ENCODE data around the gene RNU4-1. TPM values are rescaled to one million over a fixed set of nuclear protein-coding genes. Genes with fewer than 3 reads are reported as not detected.
A peak's percentile ranks its signal among the peaks of the same experiment; 100 is the strongest.
"Not testable (repeated sequence)": the region's sequence is repeated elsewhere in the genome, so short reads cannot be mapped to it uniquely, and the experiment has no call there.

The RNU4-1 gene
- total RNA-seq, 3 donors from 2014 or later: 980 to 2,356 (median 1,498) TPM

DNA sequence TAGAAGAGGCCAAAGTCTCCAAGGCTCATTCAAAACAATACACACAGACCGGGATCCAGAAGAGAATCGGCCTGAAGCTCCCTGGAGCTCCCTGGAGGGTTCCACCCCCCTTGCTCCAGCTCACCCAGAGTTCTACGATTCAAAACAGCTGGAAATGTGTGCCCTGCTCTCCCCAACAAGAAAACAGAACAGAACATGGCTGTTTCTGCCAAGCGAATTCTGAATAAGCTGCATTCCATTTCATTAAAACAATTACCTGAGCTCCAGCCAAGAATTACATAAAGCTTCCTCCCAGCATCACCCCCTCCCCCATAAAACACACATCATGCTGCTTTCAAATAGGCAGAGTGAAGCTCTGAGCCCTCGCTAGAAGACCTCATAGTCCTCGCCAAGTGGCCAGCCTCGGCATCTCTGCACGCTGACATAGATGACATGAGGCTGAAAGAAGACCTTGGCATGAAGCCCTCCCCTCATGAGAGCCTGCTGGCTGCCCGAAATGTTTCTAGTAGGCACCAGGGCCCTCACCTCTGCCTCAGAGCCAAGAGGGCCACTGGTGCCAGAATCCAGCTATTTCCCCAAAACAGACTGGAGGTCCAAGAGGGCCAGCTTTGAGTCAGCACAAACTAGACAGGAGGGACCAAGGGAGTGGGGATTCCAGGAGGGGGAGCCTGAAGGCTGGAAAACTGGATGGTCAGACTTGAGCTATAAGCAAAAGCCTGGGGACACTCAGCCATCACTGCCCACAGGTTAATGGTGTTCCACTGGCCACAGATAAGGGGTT, 35.8 kb downstream of the RNU4-1 start:
- no peak for ATAC-seq
- no peak overlapping the region for H3K4me3 Mint-ChIP-seq
- no peaks in the 10 kb centered on the region for H3K9me3 Mint-ChIP-seq

DNA sequence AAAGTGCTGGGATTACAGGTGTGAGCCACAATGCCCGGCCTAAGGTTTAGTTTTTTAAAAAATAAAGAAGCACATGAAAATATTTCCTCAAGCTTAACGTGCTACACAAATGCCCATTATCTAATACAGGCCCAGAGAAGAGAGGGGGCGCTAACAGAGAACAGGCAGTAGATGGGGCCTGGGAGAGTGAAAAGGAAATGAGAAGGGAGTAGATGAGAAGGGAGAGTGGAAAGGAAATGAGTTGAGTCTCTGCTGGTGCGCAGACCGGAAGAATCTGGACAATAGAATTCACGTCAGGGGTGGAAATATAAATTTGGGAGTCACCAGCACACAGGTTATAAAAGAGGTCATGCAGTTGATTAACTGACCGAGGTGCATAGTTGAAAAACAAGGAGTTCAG, 38.2 kb downstream of the RNU4-1 start:
- DNase-seq: no peak
- ATAC-seq: no peak
- H3K4me3 Mint-ChIP-seq: no peak overlapping the region

More for the DNA sequence above, 35.8 kb downstream of the RNU4-1 start:
- Mint-ChIP-seq H3K36me3 (ENCODE audit: insufficient read depth) (peaks cover 14% of the 10 kb centered on the region), H3K27me3 (ENCODE audit: low read depth) (no peaks in the 10 kb centered on the region), H3K4me1 (ENCODE audit: low read depth) (peaks cover 88% of the 10 kb centered on the region)
- no peak for DNase-seq

DNA sequence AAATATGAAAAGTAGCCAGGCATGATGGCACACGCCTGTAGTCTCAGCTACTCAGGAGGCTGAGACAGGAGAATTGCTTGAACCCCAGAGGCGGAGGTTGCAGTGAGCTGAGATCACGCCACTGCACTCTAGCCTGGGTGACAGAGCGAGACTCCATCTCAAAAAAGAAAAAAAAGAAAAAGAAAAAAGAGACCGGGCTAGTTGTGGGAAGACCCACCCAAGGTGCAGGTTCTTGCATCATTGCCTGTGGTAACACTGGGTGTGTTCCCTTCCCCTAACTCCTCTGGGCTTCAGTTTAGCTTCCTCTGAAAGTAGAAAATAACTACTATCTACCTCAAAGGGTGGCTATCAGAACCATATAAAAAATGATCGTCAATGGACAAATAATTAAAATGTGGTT, 39.7 kb downstream of the RNU4-1 start:
- not testable (repeated sequence) for H3K27me3 Mint-ChIP-seq (ENCODE audit: low read depth); H3K9me3 Mint-ChIP-seq; ATAC-seq; DNase-seq
- peaks cover 86% of the 10 kb centered on the region for H3K4me1 Mint-ChIP-seq (ENCODE audit: low read depth)
- H3K36me3 Mint-ChIP-seq (ENCODE audit: insufficient read depth): peaks cover 17% of the 10 kb centered on the region
- H3K4me3 Mint-ChIP-seq: peak overlapping the region; percentile 68

More for the DNA sequence above, 38.2 kb downstream of the RNU4-1 start:
- Mint-ChIP-seq H3K9me3 (no peaks in the 10 kb centered on the region), H3K4me1 (ENCODE audit: low read depth) (peaks cover 86% of the 10 kb centered on the region), H3K36me3 (ENCODE audit: insufficient read depth) (peaks cover 14% of the 10 kb centered on the region), H3K27me3 (ENCODE audit: low read depth) (no peaks in the 10 kb centered on the region)

DNA sequence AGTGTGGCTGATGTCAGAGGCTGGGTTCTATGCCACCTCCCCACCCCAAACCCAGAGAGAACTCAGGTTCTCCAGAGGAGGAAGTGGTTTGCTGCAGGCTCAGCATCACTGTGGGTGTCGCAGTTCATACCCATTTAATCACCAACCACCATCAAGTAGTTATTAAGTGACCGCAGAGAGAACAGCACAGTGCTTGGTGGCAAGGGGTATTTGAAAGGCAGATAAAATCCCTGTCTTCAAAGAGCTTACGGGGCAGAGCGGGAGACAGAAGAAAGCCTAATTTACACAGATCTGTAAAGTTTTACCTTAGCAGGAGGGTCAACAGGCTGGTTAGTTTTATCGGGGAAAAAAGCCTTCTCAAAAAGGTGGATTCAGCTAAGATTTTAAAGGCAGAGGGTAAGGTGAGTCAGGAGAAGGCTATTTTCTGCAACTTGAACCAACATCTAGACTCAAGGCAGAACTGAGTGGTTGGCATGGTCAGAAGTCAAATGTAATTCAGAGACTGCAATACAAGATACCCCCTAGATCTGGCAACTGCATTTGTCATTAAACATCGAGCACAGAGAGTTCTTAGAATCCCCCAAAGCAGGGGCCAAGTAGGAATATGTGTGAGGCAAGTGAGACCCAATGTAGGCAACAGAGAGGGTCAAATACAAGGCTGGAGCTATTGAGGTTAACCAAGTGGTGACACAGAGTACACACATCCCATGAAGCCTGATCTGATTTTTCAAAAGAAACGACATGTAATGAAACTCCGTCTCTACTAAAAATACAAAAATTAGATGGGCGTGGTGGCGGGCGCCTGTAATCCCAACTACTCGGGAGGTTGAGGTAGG, 40.7 kb downstream of the RNU4-1 start:
- ATAC-seq: peak; percentile 91 to 94

DNA sequence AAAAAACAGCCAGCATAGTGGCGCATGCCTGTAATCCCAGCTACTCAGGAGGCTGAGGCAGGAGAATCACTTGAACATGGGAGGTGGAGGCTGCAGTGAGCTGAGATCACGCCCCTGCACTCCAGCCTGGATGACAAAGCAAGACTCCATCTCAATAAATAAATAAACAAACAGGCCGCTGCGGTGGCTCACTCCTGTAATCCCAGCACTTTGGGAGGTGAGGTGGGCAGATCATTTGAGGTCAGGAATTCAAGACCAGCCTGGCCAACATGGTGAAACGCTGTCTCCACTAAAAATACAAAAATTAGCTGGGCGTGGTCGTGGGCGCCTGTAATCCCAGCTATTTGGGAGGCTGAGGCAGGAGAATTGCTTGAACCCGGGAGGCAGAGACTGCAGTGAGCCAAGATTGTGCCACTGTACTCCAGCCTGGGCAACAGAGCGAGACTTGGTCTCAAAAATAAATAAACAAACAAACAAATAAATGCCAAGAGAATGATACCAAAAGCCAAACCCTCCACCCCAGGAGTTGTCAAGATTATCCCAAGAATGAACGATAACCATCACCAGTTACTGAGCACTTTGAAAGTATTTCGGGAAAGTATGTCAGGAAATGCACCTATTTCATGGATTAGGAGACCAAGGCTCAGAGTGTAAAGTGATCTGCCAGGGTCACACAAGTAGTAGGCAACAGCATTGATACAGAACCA, 41.5 kb downstream of the RNU4-1 start:
- not testable (repeated sequence) for H3K9me3 Mint-ChIP-seq; H3K27me3 Mint-ChIP-seq (ENCODE audit: low read depth); DNase-seq; ATAC-seq
- peaks cover 17% of the 10 kb centered on the region for H3K36me3 Mint-ChIP-seq (ENCODE audit: insufficient read depth)
- H3K4me3 Mint-ChIP-seq: peak overlapping the region; percentile 68
- H3K4me1 Mint-ChIP-seq (ENCODE audit: low read depth): peaks cover 86% of the 10 kb centered on the region

More for the DNA sequence above, 40.7 kb downstream of the RNU4-1 start:
- Mint-ChIP-seq H3K4me3 (peak overlapping the region; percentile 68), H3K4me1 (ENCODE audit: low read depth) (peaks cover 86% of the 10 kb centered on the region), H3K27me3 (ENCODE audit: low read depth) (no peaks in the 10 kb centered on the region), H3K9me3 (no peaks in the 10 kb centered on the region), H3K36me3 (ENCODE audit: insufficient read depth) (peaks cover 17% of the 10 kb centered on the region)
- DNase-seq: peak; percentile 66

DNA sequence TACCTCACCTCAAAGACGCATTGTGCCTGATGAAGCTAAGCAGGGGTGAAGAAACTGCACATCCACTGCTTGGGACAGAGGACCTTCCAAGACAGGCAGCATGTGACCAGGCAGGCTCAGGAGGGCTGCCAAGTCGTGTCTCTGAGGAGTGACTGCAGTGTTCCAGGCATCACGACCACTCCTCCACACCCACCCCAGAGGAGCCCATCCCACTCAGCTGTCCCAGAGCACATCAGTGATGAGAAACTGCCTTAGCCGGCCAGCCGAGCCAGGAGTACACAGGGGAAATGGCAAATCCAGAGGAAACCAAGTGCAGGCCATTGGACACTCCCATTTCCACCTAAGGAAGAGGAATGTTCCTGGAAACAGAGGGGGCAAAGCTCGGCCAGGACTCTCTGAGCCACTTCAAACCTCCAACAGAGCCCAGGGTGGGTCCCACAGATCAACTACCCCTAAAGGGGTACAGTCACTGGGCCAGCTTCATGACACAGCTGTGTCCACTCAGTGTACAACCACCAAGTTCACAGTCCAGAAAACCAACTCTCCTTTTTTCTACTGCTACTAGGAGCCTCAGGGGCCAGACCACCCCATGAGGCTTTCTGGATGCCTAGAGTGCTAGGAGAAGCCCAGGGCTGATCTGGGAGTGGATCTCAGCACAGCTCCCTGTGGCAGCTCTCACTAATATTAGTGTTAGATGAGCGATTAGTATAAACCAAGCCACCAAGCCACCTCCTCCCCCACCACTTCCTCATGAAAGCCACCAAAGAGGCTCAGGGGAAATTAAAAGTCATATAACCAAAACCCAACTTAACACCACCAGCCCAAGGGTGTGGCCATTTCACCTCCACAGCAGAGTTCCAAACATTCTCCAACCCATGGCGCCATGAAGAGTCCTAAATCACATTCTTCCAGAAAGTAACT, 42.9 kb downstream of the RNU4-1 start:
- H3K27me3 Mint-ChIP-seq (ENCODE audit: low read depth): no peaks in the 10 kb centered on the region
- no peaks in the 10 kb centered on the region for H3K9me3 Mint-ChIP-seq
- ATAC-seq (peak in 1 of 2 donors; percentile 9), DNase-seq (no peak)
- peaks cover 80% of the 10 kb centered on the region for H3K4me1 Mint-ChIP-seq (ENCODE audit: low read depth)
- peak overlapping the region; percentile 50 for H3K4me3 Mint-ChIP-seq
- H3K36me3 Mint-ChIP-seq (ENCODE audit: insufficient read depth): peaks cover 11% of the 10 kb centered on the region

DNA sequence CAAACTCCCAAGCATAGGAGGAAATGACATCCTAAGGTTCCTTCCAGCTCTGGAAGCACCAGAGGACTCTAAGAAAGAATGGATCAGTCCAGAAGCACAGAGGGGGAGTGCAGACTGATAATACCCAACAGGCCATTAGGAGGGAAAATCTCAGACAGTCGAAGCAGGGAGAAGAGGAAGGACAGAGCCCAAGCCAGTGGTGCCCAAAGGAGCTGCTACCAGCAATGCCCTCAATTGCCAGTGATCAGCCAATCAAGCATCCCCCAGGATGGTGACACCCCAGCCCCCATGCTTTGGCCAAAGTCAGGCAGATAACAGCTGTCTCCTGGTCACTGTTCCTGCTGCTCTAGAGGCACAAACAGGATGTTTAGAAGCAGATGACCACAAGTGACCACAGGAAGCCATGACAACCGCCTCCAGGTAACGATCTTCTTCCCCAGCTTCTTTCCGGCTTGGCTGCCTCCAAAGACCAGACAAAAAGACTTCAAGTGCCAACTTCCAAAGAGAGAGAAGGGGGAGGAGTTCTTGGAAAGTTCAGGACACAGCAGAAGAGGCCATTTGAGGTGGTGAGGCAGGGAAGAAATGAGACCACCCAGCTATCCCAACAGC, 43.7 kb downstream of the RNU4-1 start:
- Mint-ChIP-seq H3K36me3 (ENCODE audit: insufficient read depth) (peaks cover 6% of the 10 kb centered on the region), H3K9me3 (no peaks in the 10 kb centered on the region), H3K4me3 (peak overlapping the region; percentile 45), H3K4me1 (ENCODE audit: low read depth) (peaks cover 77% of the 10 kb centered on the region), H3K27me3 (ENCODE audit: low read depth) (no peaks in the 10 kb centered on the region)
- DNase-seq (no peak), ATAC-seq (no peak)

DNA sequence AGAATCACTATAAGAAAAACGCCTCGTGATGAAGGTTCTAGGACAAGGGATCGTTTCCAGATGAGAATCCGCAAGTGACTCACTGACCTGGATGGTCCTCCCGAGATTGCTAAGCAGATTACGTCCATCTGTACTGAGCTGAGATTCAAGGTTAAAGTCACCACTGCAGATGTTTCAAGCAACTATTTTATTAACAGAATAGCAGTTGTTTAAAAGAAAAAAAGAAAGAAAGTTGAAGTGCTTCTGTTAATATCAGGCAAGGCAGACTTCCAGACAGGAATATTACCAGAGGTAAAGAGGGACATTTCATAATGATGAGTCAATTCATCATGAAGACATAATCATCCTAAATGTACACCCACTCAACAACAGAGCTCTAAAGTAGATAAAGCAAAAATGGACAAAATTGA, 45.4 kb downstream of the RNU4-1 start:
- Mint-ChIP-seq H3K36me3 (ENCODE audit: insufficient read depth) (peaks cover 9% of the 10 kb centered on the region), H3K9me3 (no peaks in the 10 kb centered on the region), H3K4me3 (peak overlapping the region; percentile 39), H3K4me1 (ENCODE audit: low read depth) (peaks cover 77% of the 10 kb centered on the region), H3K27me3 (ENCODE audit: low read depth) (no peaks in the 10 kb centered on the region)
- DNase-seq: no peak
- no peak for ATAC-seq

DNA sequence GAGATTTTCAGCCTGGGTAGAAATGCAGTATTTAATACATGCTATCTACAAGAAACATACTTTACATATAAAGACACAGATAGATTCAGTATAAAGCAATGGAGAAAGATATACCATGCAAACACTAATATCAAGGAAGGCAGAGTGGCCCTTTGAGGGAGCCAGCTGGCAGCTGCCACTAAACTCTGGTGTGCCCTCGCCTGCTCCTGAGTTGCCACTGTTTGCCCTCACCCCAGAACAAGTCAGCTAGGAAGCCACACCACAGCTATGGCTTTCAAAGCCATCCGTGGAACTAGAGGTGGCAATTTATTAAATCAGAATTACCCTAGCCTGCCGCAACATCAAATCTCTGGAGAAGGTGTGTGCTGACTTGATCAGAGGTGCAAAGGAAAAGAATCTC, 45.9 kb downstream of the RNU4-1 start:
- Mint-ChIP-seq H3K9me3 (no peaks in the 10 kb centered on the region), H3K27me3 (ENCODE audit: low read depth) (no peaks in the 10 kb centered on the region), H3K4me3 (peak overlapping the region; percentile 39), H3K36me3 (ENCODE audit: insufficient read depth) (peaks cover 9% of the 10 kb centered on the region), H3K4me1 (ENCODE audit: low read depth) (peaks cover 76% of the 10 kb centered on the region)
- DNase-seq (no peak), ATAC-seq (no peak)

DNA sequence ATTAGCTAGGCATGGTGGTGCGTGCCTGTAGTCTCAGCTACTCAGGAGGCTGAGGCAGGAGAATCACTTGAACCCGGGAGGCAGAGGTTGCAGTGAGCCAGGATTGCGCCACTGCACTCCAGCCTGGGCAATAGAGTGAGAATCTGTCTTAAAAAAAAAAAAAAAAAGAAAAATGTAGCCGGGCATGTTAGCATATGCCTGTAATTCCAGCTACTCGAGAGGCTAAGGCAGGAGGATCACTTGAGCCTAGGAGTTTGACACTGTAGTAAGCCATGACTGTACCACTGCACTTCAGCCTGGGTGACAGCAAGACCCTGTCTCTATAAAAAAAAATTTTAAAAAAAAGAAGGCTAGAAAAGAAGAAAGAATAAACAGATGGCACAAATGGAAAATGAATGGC, 46.3 kb downstream of the RNU4-1 start:
- not testable (repeated sequence) for ATAC-seq; H3K9me3 Mint-ChIP-seq; H3K27me3 Mint-ChIP-seq (ENCODE audit: low read depth); H3K4me3 Mint-ChIP-seq; DNase-seq
- H3K4me1 Mint-ChIP-seq (ENCODE audit: low read depth): peaks cover 76% of the 10 kb centered on the region
- peaks cover 11% of the 10 kb centered on the region for H3K36me3 Mint-ChIP-seq (ENCODE audit: insufficient read depth)
